Effector memory CD8-positive, alpha-beta T cell (primary cell): ENCODE measurements around the gene GCC2.
"Not testable (repeated sequence)": the region's sequence is repeated elsewhere in the genome, so short reads cannot be mapped to it uniquely, and the experiment has no call there.

Experiments
- ATAC-seq: fragments of 150-1000 bp; cut with Tn5 transposase; replicated peaks from 2 replicates; pipeline ENCODE4 v1.10.0; 2021; ENCODE audit warnings: mild to moderate bottlenecking, moderate library complexity
- DNase-seq, 3 experiments: peaks; one replicate each; pipeline ENCODE4 v3.0.0; 2021
- H3K27ac Mint-ChIP-seq, 2 donors: one replicate each; pipeline ENCODE4 v1.8.0; 2022; ENCODE audit warnings: mild to moderate bottlenecking in 2 of 2, mixed read lengths in 2 of 2, moderate library complexity in 2 of 2
- H3K27me3 Mint-ChIP-seq, 2 donors: one replicate each; pipeline ENCODE4 v1.8.0; 2022; ENCODE audit warnings: mixed read lengths in 2 of 2
- H3K36me3 Mint-ChIP-seq: one replicate; pipeline ENCODE4 v1.8.0; 2022; ENCODE audit warnings: mild to moderate bottlenecking, moderate library complexity, mixed read lengths; ENCODE audit not compliant: insufficient read depth
- H3K4me1 Mint-ChIP-seq, 2 donors: one replicate each; pipeline ENCODE4 v1.8.0; 2022; ENCODE audit warnings: low read depth in 2 of 2, mixed read lengths in 2 of 2
- H3K4me3 Mint-ChIP-seq, 2 donors: one replicate each; pipeline ENCODE4 v1.8.0; 2022; ENCODE audit warnings: mild to moderate bottlenecking in 2 of 2, mixed read lengths in 2 of 2, moderate library complexity in 2 of 2
- H3K9me3 Mint-ChIP-seq, 2 donors: one replicate each; pipeline ENCODE4 v1.8.0; 2022; ENCODE audit warnings: mixed read lengths in 2 of 2

GCC2 gene

GRCh38 chr2:108512431-108512830 lies 63.4 kb downstream of the GCC2 start:
- H3K27ac Mint-ChIP-seq, H3K4me1 Mint-ChIP-seq, H3K9me3 Mint-ChIP-seq, H3K27me3 Mint-ChIP-seq, H3K4me3 Mint-ChIP-seq, ATAC-seq, DNase-seq: not testable (repeated sequence)
- H3K36me3 Mint-ChIP-seq = peaks cover 17% of the 10 kb centered on the region

GRCh38 chr2:108514478-108514877 lies 65.5 kb downstream of the GCC2 start:
- ATAC-seq, H3K4me1 Mint-ChIP-seq, H3K9me3 Mint-ChIP-seq, H3K27me3 Mint-ChIP-seq, H3K4me3 Mint-ChIP-seq, H3K36me3 Mint-ChIP-seq, H3K27ac Mint-ChIP-seq, DNase-seq: not testable (repeated sequence)

GRCh38 chr2:108524688-108525087 lies 75.7 kb downstream of the GCC2 start:
- not testable (repeated sequence) for H3K27ac Mint-ChIP-seq, DNase-seq

GRCh38 chr2:108525258-108525657 lies 76.3 kb downstream of the GCC2 start:
- not testable (repeated sequence) for H3K36me3 Mint-ChIP-seq, H3K9me3 Mint-ChIP-seq, H3K4me3 Mint-ChIP-seq, ATAC-seq, H3K4me1 Mint-ChIP-seq, DNase-seq, H3K27me3 Mint-ChIP-seq
- peak overlapping the region in 1 of 2 donors; percentile 5 for H3K27ac Mint-ChIP-seq

More at GRCh38 chr2:108524688-108525087, 75.7 kb downstream of the GCC2 start:
- ATAC-seq, H3K36me3 Mint-ChIP-seq, H3K27me3 Mint-ChIP-seq, H3K4me1 Mint-ChIP-seq, H3K4me3 Mint-ChIP-seq, H3K9me3 Mint-ChIP-seq: not testable (repeated sequence)

- Mint-ChIP-seq H3K27ac (peak overlapping the region in 1 of 2 donors; percentile 87), H3K4me3 (peak overlapping the region in 1 of 2 donors; percentile 66), H3K9me3 (no peaks in the 10 kb centered on the region), H3K27me3 (no peaks in the 10 kb centered on the region), H3K36me3 (peaks cover 4% of the 10 kb centered on the region), H3K4me1 (peaks cover 21 to 31% of the 10 kb centered on the region in 2 donors)
- no peak for DNase-seq
- no peak for ATAC-seq
These were observed 82.7 kb downstream of the GCC2 start for GRCh38 chr2:108531674-108532055.

- H3K27ac Mint-ChIP-seq = peak within 1 kb of the TSS; percentile 57 to 81
- peaks cover 4% of the 10 kb centered on the region for H3K36me3 Mint-ChIP-seq
- peaks cover 21 to 35% of the 10 kb centered on the region in 2 donors for H3K4me1 Mint-ChIP-seq
- H3K27me3 Mint-ChIP-seq = no peaks in the 10 kb centered on the region
- no peaks in the 10 kb centered on the region for H3K9me3 Mint-ChIP-seq
- DNase-seq (peak; percentile 69 to 77 (median 70)), ATAC-seq (peak; percentile 90)
- H3K4me3 Mint-ChIP-seq = peak within 1 kb of the TSS; percentile 86 to 88
These were observed 85.0 kb downstream of the GCC2 start, which contains the start of gene LIMS1 for GRCh38 chr2:108533832-108534583. Gene LIMS1 (plus strand): TSS chr2:108534470. CDS start chr2:108534563, 93 bp downstream.

GRCh38 chr2:108534584-108535356 lies 85.8 kb downstream of the GCC2 start:
- Mint-ChIP-seq H3K4me3 (peak overlapping the region; percentile 86 to 88), H3K4me1 (peaks cover 22 to 35% of the 10 kb centered on the region in 2 donors), H3K9me3 (no peaks in the 10 kb centered on the region), H3K27me3 (no peaks in the 10 kb centered on the region), H3K27ac (peak overlapping the region; percentile 57 to 81), H3K36me3 (peaks cover 4% of the 10 kb centered on the region)
- peak; percentile 46 for ATAC-seq
- DNase-seq = peak; percentile 23 to 39 (median 32)

GRCh38 chr2:108535357-108535631 lies 86.3 kb downstream of the GCC2 start:
- Mint-ChIP-seq H3K36me3 (peaks cover 4% of the 10 kb centered on the region), H3K27me3 (no peaks in the 10 kb centered on the region), H3K4me1 (peaks cover 22 to 35% of the 10 kb centered on the region in 2 donors), H3K4me3 (peak overlapping the region; percentile 86 to 88), H3K27ac (peak overlapping the region; percentile 57 to 81), H3K9me3 (no peaks in the 10 kb centered on the region)
- no peak for DNase-seq
- ATAC-seq = no peak

- Mint-ChIP-seq H3K4me3 (peak overlapping the region in 1 of 2 donors; percentile 30), H3K4me1 (peaks cover 16 to 28% of the 10 kb centered on the region in 2 donors), H3K36me3 (peaks cover 4% of the 10 kb centered on the region), H3K27me3 (no peaks in the 10 kb centered on the region), H3K27ac (no peak overlapping the region), H3K9me3 (no peaks in the 10 kb centered on the region)
- DNase-seq = no peak
- ATAC-seq = no peak
These were observed 87.3 kb downstream of the GCC2 start for GRCh38 chr2:108536133-108536780.

GRCh38 chr2:108536911-108537310 lies 87.9 kb downstream of the GCC2 start:
- H3K36me3 Mint-ChIP-seq = peaks cover 4% of the 10 kb centered on the region
- peaks cover 16 to 32% of the 10 kb centered on the region in 2 donors for H3K4me1 Mint-ChIP-seq
- DNase-seq (no peak), ATAC-seq (no peak)
- no peak overlapping the region for H3K27ac Mint-ChIP-seq
- no peaks in the 10 kb centered on the region for H3K9me3 Mint-ChIP-seq
- H3K27me3 Mint-ChIP-seq = no peaks in the 10 kb centered on the region
- no peak overlapping the region for H3K4me3 Mint-ChIP-seq

- H3K4me1 Mint-ChIP-seq = peaks cover 14 to 30% of the 10 kb centered on the region in 2 donors
- DNase-seq = no peak
- no peaks in the 10 kb centered on the region for H3K9me3 Mint-ChIP-seq
- H3K4me3 Mint-ChIP-seq = no peak overlapping the region
- no peaks in the 10 kb centered on the region for H3K27me3 Mint-ChIP-seq
- peak overlapping the region in 1 of 2 donors; percentile 68 for H3K27ac Mint-ChIP-seq
- no peak for ATAC-seq
- H3K36me3 Mint-ChIP-seq = peaks cover 4% of the 10 kb centered on the region
These were observed 89.1 kb downstream of the GCC2 start for GRCh38 chr2:108538000-108538625.

- H3K36me3 Mint-ChIP-seq = no peaks in the 10 kb centered on the region
- no peak overlapping the region for H3K27ac Mint-ChIP-seq
- H3K4me3 Mint-ChIP-seq = no peak overlapping the region
- no peaks in the 10 kb centered on the region for H3K27me3 Mint-ChIP-seq
- no peaks in the 10 kb centered on the region for H3K9me3 Mint-ChIP-seq
- DNase-seq = no peak
- H3K4me1 Mint-ChIP-seq = peaks cover 2 to 14% of the 10 kb centered on the region in 2 donors
- no peak for ATAC-seq
These were observed 92.4 kb downstream of the GCC2 start for GRCh38 chr2:108541451-108541850.

GRCh38 chr2:108542071-108542470 lies 93.1 kb downstream of the GCC2 start:
- no peaks in the 10 kb centered on the region for H3K9me3 Mint-ChIP-seq
- ATAC-seq (no peak), DNase-seq (no peak)
- H3K27ac Mint-ChIP-seq = no peak overlapping the region
- H3K36me3 Mint-ChIP-seq = no peaks in the 10 kb centered on the region
- peaks cover 2 to 17% of the 10 kb centered on the region in 2 donors for H3K4me1 Mint-ChIP-seq
- H3K4me3 Mint-ChIP-seq = no peak overlapping the region
- no peaks in the 10 kb centered on the region for H3K27me3 Mint-ChIP-seq
